Stimulated activated CD4-positive, alpha-beta T cell treated with anti-CD3 and anti-CD28 coated beads, Interleukin-1b, Interleukin-23, amount 100 ng/mL, for 24 hours (primary cell): ENCODE measurements around the gene ITGA1.
A peak's percentile ranks its signal among the peaks of the same experiment; 100 is the strongest.
"Not testable (repeated sequence)": the region's sequence is repeated elsewhere in the genome, so short reads cannot be mapped to it uniquely, and the experiment has no call there.

Experiments
- DNase-seq, 4 experiments: peaks; one replicate each; pipeline ENCODE4 v3.0.0-alpha.2; 2020; ENCODE audit warnings: low read depth in 4 of 4, low spot score in 1 of 4

ITGA1 gene

GRCh38 chr5:52787600-52788504, at the start of gene ITGA1, which contains the start of gene PELO:
ITGA1 (plus strand) TSS chr5:52787916; CDS start chr5:52788354, 438 bp downstream.
PELO (plus strand) TSS chr5:52787916; CDS start chr5:52800395, 12,479 bp downstream.
- peak; percentile 32 to 52 (median 43) for DNase-seq

- DNase-seq = no peak
Measured at GRCh38 chr5:52738095-52738506, 49.6 kb upstream of the ITGA1 start.

- DNase-seq = no peak
Measured at GRCh38 chr5:52740007-52740406, 47.7 kb upstream of the ITGA1 start.

GRCh38 chr5:52743012-52743411, 44.7 kb upstream of the ITGA1 start:
- no peak for DNase-seq

DNA sequence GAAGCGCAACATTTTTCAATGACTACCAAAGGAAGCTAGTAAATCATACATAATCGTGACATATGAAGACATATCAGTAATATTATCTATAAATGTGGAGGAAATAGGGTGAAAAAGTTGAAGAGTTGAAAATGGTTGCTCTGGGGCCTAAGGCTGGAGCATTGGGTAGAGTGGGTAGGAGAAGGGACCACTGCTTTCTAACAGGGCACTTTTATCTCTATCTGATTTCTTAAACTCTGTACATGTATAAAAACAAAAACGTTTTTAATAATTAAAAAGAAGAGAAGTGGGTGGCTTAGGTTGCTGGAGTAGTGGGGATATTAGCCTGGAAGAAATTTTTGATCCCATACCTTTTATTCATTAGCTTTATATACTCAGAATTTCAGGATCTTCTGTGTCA, 44.2 kb upstream of the ITGA1 start:
- no peak for DNase-seq

DNA sequence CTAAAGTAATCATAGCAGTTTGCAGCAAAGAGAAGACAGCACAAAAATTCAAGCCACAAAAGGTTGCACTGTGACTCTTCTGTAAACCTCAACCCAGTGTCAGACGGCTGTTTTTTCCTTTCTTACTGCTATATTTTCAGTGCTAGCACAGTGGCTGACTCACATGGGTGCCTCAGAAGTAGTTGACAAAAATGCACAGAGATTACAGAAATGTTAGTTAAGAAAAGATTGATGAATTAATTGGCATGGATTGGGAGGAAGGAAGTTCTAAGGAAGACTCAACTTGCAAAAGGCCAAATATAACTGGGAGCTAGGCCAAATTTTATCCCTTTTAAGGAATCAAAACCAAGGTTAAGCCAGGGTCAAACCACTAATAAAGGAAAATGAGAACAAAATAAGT, 43.7 kb upstream of the ITGA1 start:
- peak in 1 of 4 experiments; percentile 25 for DNase-seq

DNA sequence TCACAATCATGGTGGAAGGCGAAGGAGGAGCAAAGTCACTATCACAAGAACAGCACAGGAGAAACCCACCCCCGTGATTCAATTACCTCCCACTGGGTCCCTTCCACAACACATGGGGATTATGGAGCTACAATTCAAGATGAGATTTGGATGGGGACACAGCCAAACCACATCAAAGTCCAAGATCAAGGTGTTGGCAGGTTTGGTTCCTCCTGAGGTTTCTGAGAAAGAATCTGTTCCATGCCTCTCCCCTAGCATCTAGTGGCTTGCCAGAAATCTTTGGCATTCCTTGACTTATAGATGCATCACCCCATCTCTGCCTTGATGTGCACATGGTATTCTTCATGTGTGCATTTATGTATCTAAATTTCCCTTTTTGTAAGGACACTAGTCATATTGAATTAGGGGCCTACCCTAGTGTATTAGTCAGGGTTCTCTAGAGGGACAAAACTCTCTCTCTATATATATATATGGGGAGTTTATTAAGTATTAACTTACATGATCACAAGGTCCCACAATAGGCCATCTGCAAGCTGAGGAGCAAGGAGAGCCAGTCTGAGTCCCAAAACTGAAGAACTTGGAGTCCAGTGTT, 42.8 kb upstream of the ITGA1 start:
- DNase-seq = not testable (repeated sequence)

DNA sequence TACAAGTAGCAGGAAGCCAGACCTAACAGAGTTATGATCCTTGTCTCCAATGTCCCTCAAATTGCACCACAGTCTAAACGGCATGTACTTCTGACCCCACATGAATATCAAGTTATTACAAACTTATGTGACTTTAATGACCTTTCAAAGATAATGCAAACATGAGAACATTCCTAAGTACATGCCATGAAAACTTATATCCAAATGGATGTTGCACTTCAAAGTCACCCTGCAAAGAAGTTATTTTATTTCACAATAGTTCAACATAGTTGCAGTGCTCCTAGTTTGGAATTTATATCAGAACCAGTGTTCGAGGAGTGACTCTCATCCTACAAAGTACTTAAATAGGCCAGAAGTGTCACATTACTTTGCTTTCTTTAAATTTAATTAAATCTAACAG, 41.2 kb upstream of the ITGA1 start:
- no peak for DNase-seq

- no peak for DNase-seq
Measured at GRCh38 chr5:52748590-52748989, 39.1 kb upstream of the ITGA1 start.

- DNase-seq = no peak
Measured at GRCh38 chr5:52749666-52750065, 38.0 kb upstream of the ITGA1 start.

DNA sequence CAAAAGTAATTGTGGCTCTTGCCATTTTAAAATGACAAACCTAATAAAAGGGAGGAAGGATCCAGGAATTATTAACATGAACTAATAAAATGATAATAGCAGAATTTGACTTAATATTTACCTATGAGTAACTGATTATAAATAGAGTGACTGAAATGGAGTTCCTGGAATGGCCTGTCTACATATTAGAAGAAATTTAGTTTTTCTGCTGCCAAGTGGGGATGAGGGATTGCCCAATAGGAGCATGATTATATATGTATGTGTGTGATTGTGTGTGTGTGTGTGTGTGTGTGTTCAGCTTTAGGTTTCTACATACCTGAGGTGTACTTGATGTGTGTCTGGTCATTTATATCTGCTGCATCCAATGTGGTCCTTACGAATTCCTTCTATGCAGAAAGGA, 36.6 kb upstream of the ITGA1 start:
- DNase-seq = no peak

GRCh38 chr5:52754051-52754450, 33.7 kb upstream of the ITGA1 start:
- no peak for DNase-seq

- no peak for DNase-seq
Measured at GRCh38 chr5:52757527-52757926, 30.2 kb upstream of the ITGA1 start.

GRCh38 chr5:52758014-52758413, 29.7 kb upstream of the ITGA1 start:
- DNase-seq = no peak

GRCh38 chr5:52759331-52759730, 28.4 kb upstream of the ITGA1 start:
- DNase-seq = no peak

GRCh38 chr5:52760695-52761366, 26.9 kb upstream of the ITGA1 start:
- DNase-seq = peak in 3 of 4 experiments; percentile 12 to 37 (median 36)

GRCh38 chr5:52767217-52767743, 20.4 kb upstream of the ITGA1 start:
- DNase-seq = no peak

DNA sequence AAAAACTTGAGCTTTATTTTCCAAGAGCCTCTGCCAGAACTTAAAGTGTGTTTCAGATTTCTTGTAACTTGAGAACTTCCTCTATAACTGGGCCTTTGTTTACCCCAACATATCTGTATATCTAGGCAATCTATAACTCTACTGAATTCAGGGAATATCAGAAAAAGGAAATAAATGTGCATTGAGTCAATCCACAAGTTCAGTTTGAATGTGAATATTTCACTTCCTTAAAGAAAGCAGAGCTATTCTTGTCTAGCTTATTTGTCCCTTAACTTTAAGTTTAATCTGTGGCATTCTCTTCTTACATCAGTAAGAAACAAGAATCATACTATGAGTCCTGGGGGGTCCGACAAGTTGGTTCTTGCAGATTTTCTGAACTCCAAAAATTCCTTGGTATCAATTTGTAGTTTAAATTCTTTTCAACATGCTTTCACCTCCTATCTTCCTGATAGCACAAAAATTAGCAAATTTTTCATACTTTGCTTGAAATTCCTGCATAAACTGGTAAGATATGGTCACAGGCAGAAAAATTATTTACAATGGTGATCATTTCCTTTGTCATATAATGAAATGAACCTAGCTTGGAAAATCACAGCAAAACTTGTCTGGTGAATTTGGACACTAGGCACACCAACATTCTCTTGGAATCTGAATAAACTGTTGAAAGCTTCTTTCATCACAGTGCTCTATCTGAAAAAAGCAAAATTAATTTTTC, 19.8 kb upstream of the ITGA1 start:
- no peak for DNase-seq

DNA sequence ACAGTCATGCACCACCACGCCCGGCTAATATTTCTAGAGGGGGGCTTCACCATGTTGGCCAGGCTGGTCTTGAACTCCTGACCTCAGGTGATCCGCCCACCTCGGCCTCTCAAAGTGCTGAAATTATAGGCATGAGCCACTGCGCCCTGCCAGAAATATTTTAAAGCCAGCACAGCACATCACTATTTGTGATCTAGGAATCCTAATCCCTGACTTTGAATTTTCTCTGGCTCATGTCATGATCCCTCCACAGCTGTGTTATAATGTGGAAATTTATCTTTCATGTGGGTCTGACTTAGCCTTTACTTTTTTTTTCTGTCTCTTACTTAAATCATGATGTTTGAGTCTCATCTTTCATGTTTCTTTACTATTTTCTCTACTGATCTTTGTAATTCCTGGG, 18.7 kb upstream of the ITGA1 start:
- no peak for DNase-seq

GRCh38 chr5:52770287-52770939, 17.3 kb upstream of the ITGA1 start:
- DNase-seq = no peak
